Measurements from ENCODE around the gene KIAA1755.

Gene KIAA1755

GRCh38 chr20:38299963-38300362 is 39.4 kb upstream of the KIAA1755 start:
- no peak for DNase-seq
- no peak for TF ChIP-seq CTCF (IDR thresholded peaks at IDR 0.05; ENCODE audit: low read depth, low read length, missing control alignments)
- in situ Hi-C loops (cut with HindIII; ENCODE audit: low pct_ligation_motif_present, low sequenced_read_pairs): no loop called here
- Histone ChIP-seq H3K27me3 (replicated peaks) (no peaks in the 10 kb centered on the region), H3K27ac (no peak overlapping the region), H3K36me3 (replicated peaks) (no peaks in the 10 kb centered on the region), H3K4me3 (ENCODE audit: low read depth, low read length) (no peak overlapping the region)

- peak overlapping the region; percentile 46 for H3K27ac ChIP-seq
- H3K27me3 ChIP-seq (replicated peaks): no peaks in the 10 kb centered on the region
- no peak overlapping the region for H3K4me3 ChIP-seq (ENCODE audit: low read depth, low read length)
- no peak for DNase-seq
- in situ Hi-C loops (cut with HindIII; ENCODE audit: low pct_ligation_motif_present, low sequenced_read_pairs): no loop called here
- H3K36me3 ChIP-seq (replicated peaks): no peaks in the 10 kb centered on the region
- TF ChIP-seq CTCF (IDR thresholded peaks at IDR 0.05; ENCODE audit: low read depth, low read length, missing control alignments): no peak
These were observed 38.3 kb upstream of the KIAA1755 start for GRCh38 chr20:38298768-38299288.

GRCh38 chr20:38297916-38298674 is 37.6 kb upstream of the KIAA1755 start:
- no peak overlapping the region for H3K4me3 ChIP-seq (ENCODE audit: low read depth, low read length)
- DNase-seq: no peak
- in situ Hi-C loops (cut with HindIII; ENCODE audit: low pct_ligation_motif_present, low sequenced_read_pairs): no loop called here
- no peaks in the 10 kb centered on the region for H3K36me3 ChIP-seq (replicated peaks)
- TF ChIP-seq CTCF (IDR thresholded peaks at IDR 0.05; ENCODE audit: low read depth, low read length, missing control alignments): no peak
- H3K27me3 ChIP-seq (replicated peaks): no peaks in the 10 kb centered on the region
- H3K27ac ChIP-seq: peak overlapping the region; percentile 46

GRCh38 chr20:38296433-38296832 is 35.9 kb upstream of the KIAA1755 start:
- Histone ChIP-seq H3K27me3 (replicated peaks) (no peaks in the 10 kb centered on the region), H3K36me3 (replicated peaks) (no peaks in the 10 kb centered on the region), H3K4me3 (ENCODE audit: low read depth, low read length) (no peak overlapping the region), H3K27ac (no peak overlapping the region)
- DNase-seq: no peak
- in situ Hi-C loops (cut with HindIII; ENCODE audit: low pct_ligation_motif_present, low sequenced_read_pairs): no loop called here
- no peak for TF ChIP-seq CTCF (IDR thresholded peaks at IDR 0.05; ENCODE audit: low read depth, low read length, missing control alignments)

- DNase-seq: no peak
- Histone ChIP-seq H3K36me3 (replicated peaks) (no peaks in the 10 kb centered on the region), H3K4me3 (ENCODE audit: low read depth, low read length) (no peak overlapping the region), H3K27me3 (replicated peaks) (no peaks in the 10 kb centered on the region), H3K27ac (no peak overlapping the region)
- no peak for TF ChIP-seq CTCF (IDR thresholded peaks at IDR 0.05; ENCODE audit: low read depth, low read length, missing control alignments)
- in situ Hi-C loops (cut with HindIII; ENCODE audit: low pct_ligation_motif_present, low sequenced_read_pairs): no loop called here
These were observed 35.3 kb upstream of the KIAA1755 start for GRCh38 chr20:38295811-38296210.

Measured in brain microvascular endothelial cell (primary cell).